Astrocyte of the cerebellum (primary cell): ENCODE measurements around the gene PDHB.

Experiments
- DNase-seq: peaks from one replicate; pipeline ENCODE4 v3.0.0-alpha.2; 2011; ENCODE audit warnings: low read depth
- H3K4me3 ChIP-seq: 2 replicates; pipeline ENCODE4 v1.5.1; 2011; ENCODE audit warnings: mild to moderate bottlenecking, low read depth, low read length, moderate library complexity
- in situ Hi-C: cut with HindIII; loops from 2 replicates; pipeline ENCODE4 v1.10.0; 2017; ENCODE audit warnings: low sequenced_read_pairs
- TF ChIP-seq, protein P1 (sequence below): IDR thresholded peaks from 2 replicates; pipeline ENCODE4 v1.5.1; 2012; ENCODE audit warnings: low read length, low read depth, moderate library complexity, mild to moderate bottlenecking; ENCODE audit errors: missing control alignments

The PDHB gene

DNA sequence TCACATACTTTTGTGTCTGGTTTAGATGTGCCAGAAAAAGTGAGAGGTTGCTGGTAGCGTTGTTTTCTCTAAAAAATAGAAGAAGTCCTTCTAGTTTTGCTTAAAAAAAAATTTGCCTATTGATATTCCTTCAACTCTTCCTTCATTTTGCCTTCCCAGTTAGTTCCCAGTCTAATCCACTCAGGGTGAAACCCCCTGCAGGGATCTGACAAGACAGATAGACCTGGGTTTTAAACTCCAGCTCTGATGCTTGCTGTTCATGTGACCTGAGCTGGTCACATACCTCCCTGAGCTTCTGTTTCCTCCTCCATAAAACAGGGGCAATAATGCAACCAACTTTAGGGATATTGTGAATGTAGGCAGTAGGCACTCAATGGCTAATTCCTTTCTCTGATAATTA, 39.6 kb upstream of the PDHB start:
- DNase-seq, result no peak
- TF ChIP-seq, protein P1, sequence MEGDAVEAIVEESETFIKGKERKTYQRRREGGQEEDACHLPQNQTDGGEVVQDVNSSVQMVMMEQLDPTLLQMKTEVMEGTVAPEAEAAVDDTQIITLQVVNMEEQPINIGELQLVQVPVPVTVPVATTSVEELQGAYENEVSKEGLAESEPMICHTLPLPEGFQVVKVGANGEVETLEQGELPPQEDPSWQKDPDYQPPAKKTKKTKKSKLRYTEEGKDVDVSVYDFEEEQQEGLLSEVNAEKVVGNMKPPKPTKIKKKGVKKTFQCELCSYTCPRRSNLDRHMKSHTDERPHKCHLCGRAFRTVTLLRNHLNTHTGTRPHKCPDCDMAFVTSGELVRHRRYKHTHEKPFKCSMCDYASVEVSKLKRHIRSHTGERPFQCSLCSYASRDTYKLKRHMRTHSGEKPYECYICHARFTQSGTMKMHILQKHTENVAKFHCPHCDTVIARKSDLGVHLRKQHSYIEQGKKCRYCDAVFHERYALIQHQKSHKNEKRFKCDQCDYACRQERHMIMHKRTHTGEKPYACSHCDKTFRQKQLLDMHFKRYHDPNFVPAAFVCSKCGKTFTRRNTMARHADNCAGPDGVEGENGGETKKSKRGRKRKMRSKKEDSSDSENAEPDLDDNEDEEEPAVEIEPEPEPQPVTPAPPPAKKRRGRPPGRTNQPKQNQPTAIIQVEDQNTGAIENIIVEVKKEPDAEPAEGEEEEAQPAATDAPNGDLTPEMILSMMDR, result no peak
- in situ Hi-C loops, result no loop called here
- H3K4me3 ChIP-seq, result no peak overlapping the region

- in situ Hi-C loops, result no loop called here
- TF ChIP-seq, protein P1, result no peak
- peak; percentile 97 for DNase-seq
- no peak overlapping the region for H3K4me3 ChIP-seq
Measured at GRCh38 chr3:58471025-58471887, 37.6 kb upstream of the PDHB start.

DNA sequence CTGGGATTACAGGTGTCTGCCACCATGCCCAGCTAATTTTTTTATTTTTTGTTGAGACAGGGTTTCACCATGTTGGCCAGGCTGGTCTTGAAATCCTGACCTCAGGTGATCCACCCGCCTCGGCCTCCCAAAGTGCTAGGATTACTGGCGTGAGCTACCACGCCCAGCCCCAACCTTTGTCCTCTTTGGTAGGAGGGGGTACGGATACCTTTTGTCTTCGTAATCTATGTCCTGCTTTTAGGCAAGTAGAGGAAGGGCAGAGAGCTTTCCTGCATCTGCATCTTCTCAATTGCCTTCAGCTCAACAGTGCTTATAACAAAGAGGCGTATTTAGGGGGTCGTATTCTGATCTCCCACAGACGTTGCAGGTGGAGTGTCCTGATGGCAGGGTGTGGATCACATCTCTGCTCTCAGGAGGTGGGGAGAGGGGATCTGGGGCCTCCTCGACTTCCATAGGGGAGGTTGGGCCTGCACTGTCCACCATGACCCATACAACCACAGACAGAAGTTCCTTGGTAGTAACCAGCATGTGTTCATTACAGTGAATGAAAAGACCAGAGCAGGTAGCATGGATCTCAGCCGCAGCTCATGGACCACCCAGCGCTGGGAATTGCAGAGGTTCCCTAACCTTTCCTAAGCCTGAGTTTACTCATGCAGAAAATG, 36.9 kb upstream of the PDHB start:
- TF ChIP-seq, protein P1, result no peak
- in situ Hi-C loops, result no loop called here
- no peak overlapping the region for H3K4me3 ChIP-seq
- no peak for DNase-seq

- TF ChIP-seq, protein P1, result no peak
- in situ Hi-C loops, result no loop called here
- no peak for DNase-seq
- H3K4me3 ChIP-seq, result no peak overlapping the region
Measured at GRCh38 chr3:58469096-58469495, 35.5 kb upstream of the PDHB start.

- in situ Hi-C loops, result no loop called here
- DNase-seq, result no peak
- TF ChIP-seq, protein P1, result no peak
- no peak overlapping the region for H3K4me3 ChIP-seq
Measured at GRCh38 chr3:58466899-58467563, 33.4 kb upstream of the PDHB start.

DNA sequence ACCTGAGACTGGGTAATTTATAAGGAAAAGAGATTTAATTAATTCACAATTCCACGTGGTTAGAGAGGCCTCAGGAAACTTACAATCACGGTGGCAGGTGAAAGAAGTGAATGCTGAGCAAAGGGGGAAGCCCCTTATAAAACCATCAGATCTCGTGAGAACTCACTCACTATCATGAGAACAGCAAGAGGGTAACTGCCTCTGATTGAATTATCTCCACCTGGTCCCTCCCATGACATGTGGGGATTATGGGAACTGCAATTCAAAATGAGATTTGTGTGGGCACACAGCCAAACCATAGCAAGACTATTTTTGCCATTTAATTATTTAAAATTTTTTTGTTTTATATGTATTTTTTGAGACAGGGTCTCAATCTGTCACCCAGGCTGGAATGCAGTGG, 31.2 kb upstream of the PDHB start:
- no peak overlapping the region for H3K4me3 ChIP-seq
- no peak for DNase-seq
- TF ChIP-seq, protein P1, result no peak
- in situ Hi-C loops, result no loop called here
